GM23338 (cell line): ENCODE measurements around the gene TPO. TPM values are rescaled to one million over a fixed set of nuclear protein-coding genes. Genes with fewer than 3 reads are reported as not detected.

Experiments
- ATAC-seq: fragments of 200-7000 bp; cut with Tn5 transposase; 3 replicates; pipeline ENCODE4 v1.9.1; 2020
- DNase-seq: peaks from one replicate; pipeline ENCODE4 v3.0.0-alpha.2; 2015; ENCODE audit warnings: low spot score
- H2AFZ ChIP-seq: fragments of 200-600 bp; sonication (generic); 2 replicates; pipeline ENCODE4 v1.8.0; 2016; ENCODE audit warnings: antibody characterized with exemption, mild to moderate bottlenecking, moderate library complexity
- H3F3A ChIP-seq: fragments of 200-600 bp; sonication (generic); replicated peaks from 2 replicates; pipeline ENCODE4 v1.8.0; 2017; ENCODE audit warnings: antibody characterized with exemption, mixed run types, low read depth
- H3K27ac ChIP-seq: fragments of 200-600 bp; sonication (generic); 2 replicates; pipeline ENCODE4 v1.6.1; 2016; ENCODE audit warnings: low read depth
- H3K27me3 ChIP-seq: fragments of 200-600 bp; sonication (generic); 2 replicates; pipeline ENCODE4 v1.8.0; 2016; ENCODE audit warnings: mild to moderate bottlenecking, mixed run types, moderate library complexity; ENCODE audit not compliant: insufficient read depth
- H3K36me3 ChIP-seq: fragments of 200-600 bp; sonication (generic); 2 replicates; pipeline ENCODE4 v1.8.0; 2016; ENCODE audit warnings: mild to moderate bottlenecking; ENCODE audit not compliant: insufficient read depth
- H3K4me1 ChIP-seq: fragments of 200-600 bp; sonication (generic); 2 replicates; pipeline ENCODE4 v1.8.0; 2016; ENCODE audit warnings: mild to moderate bottlenecking, moderate library complexity; ENCODE audit not compliant: insufficient read depth
- H3K4me2 ChIP-seq: fragments of 200-600 bp; sonication (generic); 2 replicates; pipeline ENCODE4 v1.7.1; 2017; ENCODE audit warnings: mixed run types
- H3K4me3 ChIP-seq: fragments of 200-600 bp; sonication (generic); 2 replicates; pipeline ENCODE4 v1.6.1; 2016; ENCODE audit warnings: mixed run types
- H3K79me2 ChIP-seq: fragments of 200-600 bp; sonication (generic); replicated peaks from 2 replicates; pipeline ENCODE4 v1.8.0; 2017; ENCODE audit warnings: mild to moderate bottlenecking; ENCODE audit not compliant: insufficient read depth
- H3K9me2 ChIP-seq: fragments of 200-600 bp; sonication (generic); 2 replicates; pipeline ENCODE4 v1.8.0; 2017; ENCODE audit not compliant: insufficient read depth
- H4K20me1 ChIP-seq: fragments of 200-600 bp; sonication (generic); replicated peaks from 2 replicates; pipeline ENCODE4 v1.8.0; 2017; ENCODE audit warnings: mild to moderate bottlenecking; ENCODE audit not compliant: insufficient read depth
- H3K27ac Mint-ChIP-seq: 2 replicates; pipeline ENCODE4 v1.8.0; 2020; ENCODE audit warnings: inconsistent platforms, mild to moderate bottlenecking, moderate library complexity, mixed read lengths
- H3K27me3 Mint-ChIP-seq: 3 replicates; pipeline ENCODE4 v1.8.0; 2022; ENCODE audit warnings: low read depth, mild to moderate bottlenecking, moderate library complexity, mixed read lengths, inconsistent platforms; ENCODE audit not compliant: insufficient read depth, poor library complexity
- H3K36me3 Mint-ChIP-seq: 3 replicates; pipeline ENCODE4 v1.8.0; 2021; ENCODE audit warnings: low read depth, mild to moderate bottlenecking, inconsistent platforms, moderate library complexity, mixed read lengths
- H3K4me1 Mint-ChIP-seq: 3 replicates; pipeline ENCODE4 v1.8.0; 2020; ENCODE audit warnings: mild to moderate bottlenecking, inconsistent platforms, mixed read lengths
- H3K4me3 Mint-ChIP-seq: 3 replicates; pipeline ENCODE4 v1.8.0; 2021; ENCODE audit warnings: moderate library complexity, mild to moderate bottlenecking, inconsistent platforms, mixed read lengths
- H3K9me3 Mint-ChIP-seq: 3 replicates; pipeline ENCODE4 v1.8.0; 2020; ENCODE audit warnings: moderate library complexity, mild to moderate bottlenecking, inconsistent platforms, mixed read lengths
- EZH2 ChIP-seq: fragments of 200-600 bp; sonication (generic); IDR thresholded peaks from one replicate; pipeline ENCODE4 v1.8.0; 2017; ENCODE audit warnings: antibody characterized with exemption, mild to moderate bottlenecking, low read depth; ENCODE audit not compliant: unreplicated experiment
- EZH2phosphoT487 ChIP-seq: fragments of 200-600 bp; sonication (generic); IDR thresholded peaks from one replicate; pipeline ENCODE4 v1.8.1; 2018; ENCODE audit warnings: antibody characterized with exemption; ENCODE audit not compliant: unreplicated experiment
- NANOG ChIP-seq: IDR thresholded peaks from 2 replicates; pipeline ENCODE4 v1.6.1; 2016; ENCODE audit warnings: antibody characterized with exemption, borderline replicate concordance
- POLR2AphosphoS5 ChIP-seq: IDR thresholded peaks from 2 replicates; pipeline ENCODE4 v1.6.1; 2016; ENCODE audit warnings: antibody characterized with exemption, low read depth
- STAT1 ChIP-seq: IDR thresholded peaks from one replicate; pipeline ENCODE4 v1.6.1; 2016; ENCODE audit warnings: antibody characterized with exemption; ENCODE audit not compliant: unreplicated experiment
- ZNF114 ChIP-seq: fragments of 250-450 bp; sonication (Bioruptor Pico); IDR thresholded peaks from 2 replicates; pipeline ENCODE4 v1.5.0; 2020; ENCODE audit warnings: mild to moderate bottlenecking, moderate library complexity
- ZNF331 ChIP-seq: fragments of 250-450 bp; sonication (Bioruptor Pico); IDR thresholded peaks from 2 replicates; pipeline ENCODE4 v1.5.0; 2020; ENCODE audit warnings: low read depth, mild to moderate bottlenecking, moderate library complexity
- polyA plus RNA-seq: library from polyadenylated mRNA; unstranded; fragments of >200 nt; fragmentation: Nextera tagmentation; extraction: Ambion mirVana; gene quantifications from 2 replicates; pipeline ENCODE4 v1.2.1, GENCODE V29; 2016
- total RNA-seq: library from RNA; depleted of rRNA; stranded (reverse); fragments of >200 nt; shearing (Covaris generic); gene quantifications from 2 replicates; pipeline ENCODE4 v1.2.3, GENCODE V29; 2014
- TF ChIP-seq, protein P1 (sequence below): IDR thresholded peaks from one replicate; pipeline ENCODE4 v1.6.1; 2018; ENCODE audit warnings: antibody characterized with exemption; ENCODE audit not compliant: unreplicated experiment
- TF ChIP-seq, protein P2 (sequence below): fragments of 250-450 bp; sonication (Bioruptor Pico); IDR thresholded peaks from 2 replicates; pipeline ENCODE4 v1.5.0; 2020; ENCODE audit warnings: mild to moderate bottlenecking, moderate library complexity
- TF ChIP-seq, protein P3 (sequence below): IDR thresholded peaks from 2 replicates; pipeline ENCODE4 v1.6.1; 2016; ENCODE audit warnings: antibody characterized with exemption
- TF ChIP-seq, protein P4 (sequence below), 2 experiments: fragments of 200-600 bp in 1 of 2; sonication (generic) in 1 of 2; conservative IDR thresholded peaks; 2 replicates each; pipeline versions ENCODE4 v1.5.1 to v1.6.1; 2016 to 2017; ENCODE audit warnings: antibody characterized with exemption in 2 of 2, low read depth in 2 of 2, mild to moderate bottlenecking in 2 of 2, moderate library complexity in 1 of 2

Gene TPO
- total and polyA plus RNA-seq, 2 experiments from 2014 or later: 0.74 TPM; not detected in 1

DNA sequence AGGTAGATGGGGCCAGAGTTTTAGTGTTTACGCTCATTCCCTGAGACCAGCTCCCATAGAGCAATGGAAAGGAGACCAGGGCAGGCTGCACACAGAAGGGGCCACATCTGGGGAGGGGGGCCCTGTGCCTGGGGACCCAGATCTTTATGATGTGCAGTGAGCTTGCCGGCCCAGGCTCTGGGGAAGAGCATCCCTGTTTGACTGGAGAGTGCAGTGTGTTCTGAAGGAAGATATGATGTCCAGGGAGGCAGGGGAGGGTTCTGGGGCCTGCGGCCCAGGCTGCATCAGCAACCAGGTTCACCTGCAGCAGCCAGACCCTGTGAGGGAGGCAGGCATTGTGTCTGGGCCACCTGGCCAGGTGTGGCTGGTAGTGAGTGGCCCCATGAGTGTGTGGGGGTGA lies 13.8 kb downstream of the TPO start:
- Histone ChIP-seq H3K4me1 (peaks cover 7% of the 10 kb centered on the region; the same call in 1 of the 2 replicates), H4K20me1 (no peaks in the 10 kb centered on the region), H3K27ac (no peak overlapping the region), H3K36me3 (no peaks in the 10 kb centered on the region), H3K9me2 (peaks cover 5% of the 10 kb centered on the region; the same call in 1 of the 2 replicates), H3K4me2 (no peak overlapping the region), H3F3A (no peaks in the 10 kb centered on the region), H3K4me3 (no peak overlapping the region), H3K27me3 (no peaks in the 10 kb centered on the region), H2AFZ (no peak overlapping the region), H3K79me2 (no peaks in the 10 kb centered on the region)
- Mint-ChIP-seq H3K27ac (no peak overlapping the region), H3K9me3 (peaks cover 10% of the 10 kb centered on the region), H3K4me1 (peaks cover 19% of the 10 kb centered on the region), H3K4me3 (no peak overlapping the region), H3K36me3 (no peaks in the 10 kb centered on the region; the same call in 2 of the 3 replicates), H3K27me3 (peaks cover 8% of the 10 kb centered on the region)
- ATAC-seq (no peak), DNase-seq (no peak)
- TF ChIP-seq ZNF331 (CRISPR knock-in tag) (no peak), POLR2AphosphoS5 (no peak), EZH2phosphoT487 (no peak), ZNF114 (no peak), NANOG (no peak), EZH2 (no peak), STAT1 (no peak)
- TF ChIP-seq, protein P1, sequence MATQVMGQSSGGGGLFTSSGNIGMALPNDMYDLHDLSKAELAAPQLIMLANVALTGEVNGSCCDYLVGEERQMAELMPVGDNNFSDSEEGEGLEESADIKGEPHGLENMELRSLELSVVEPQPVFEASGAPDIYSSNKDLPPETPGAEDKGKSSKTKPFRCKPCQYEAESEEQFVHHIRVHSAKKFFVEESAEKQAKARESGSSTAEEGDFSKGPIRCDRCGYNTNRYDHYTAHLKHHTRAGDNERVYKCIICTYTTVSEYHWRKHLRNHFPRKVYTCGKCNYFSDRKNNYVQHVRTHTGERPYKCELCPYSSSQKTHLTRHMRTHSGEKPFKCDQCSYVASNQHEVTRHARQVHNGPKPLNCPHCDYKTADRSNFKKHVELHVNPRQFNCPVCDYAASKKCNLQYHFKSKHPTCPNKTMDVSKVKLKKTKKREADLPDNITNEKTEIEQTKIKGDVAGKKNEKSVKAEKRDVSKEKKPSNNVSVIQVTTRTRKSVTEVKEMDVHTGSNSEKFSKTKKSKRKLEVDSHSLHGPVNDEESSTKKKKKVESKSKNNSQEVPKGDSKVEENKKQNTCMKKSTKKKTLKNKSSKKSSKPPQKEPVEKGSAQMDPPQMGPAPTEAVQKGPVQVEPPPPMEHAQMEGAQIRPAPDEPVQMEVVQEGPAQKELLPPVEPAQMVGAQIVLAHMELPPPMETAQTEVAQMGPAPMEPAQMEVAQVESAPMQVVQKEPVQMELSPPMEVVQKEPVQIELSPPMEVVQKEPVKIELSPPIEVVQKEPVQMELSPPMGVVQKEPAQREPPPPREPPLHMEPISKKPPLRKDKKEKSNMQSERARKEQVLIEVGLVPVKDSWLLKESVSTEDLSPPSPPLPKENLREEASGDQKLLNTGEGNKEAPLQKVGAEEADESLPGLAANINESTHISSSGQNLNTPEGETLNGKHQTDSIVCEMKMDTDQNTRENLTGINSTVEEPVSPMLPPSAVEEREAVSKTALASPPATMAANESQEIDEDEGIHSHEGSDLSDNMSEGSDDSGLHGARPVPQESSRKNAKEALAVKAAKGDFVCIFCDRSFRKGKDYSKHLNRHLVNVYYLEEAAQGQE: no peak
- TF ChIP-seq, protein P2, sequence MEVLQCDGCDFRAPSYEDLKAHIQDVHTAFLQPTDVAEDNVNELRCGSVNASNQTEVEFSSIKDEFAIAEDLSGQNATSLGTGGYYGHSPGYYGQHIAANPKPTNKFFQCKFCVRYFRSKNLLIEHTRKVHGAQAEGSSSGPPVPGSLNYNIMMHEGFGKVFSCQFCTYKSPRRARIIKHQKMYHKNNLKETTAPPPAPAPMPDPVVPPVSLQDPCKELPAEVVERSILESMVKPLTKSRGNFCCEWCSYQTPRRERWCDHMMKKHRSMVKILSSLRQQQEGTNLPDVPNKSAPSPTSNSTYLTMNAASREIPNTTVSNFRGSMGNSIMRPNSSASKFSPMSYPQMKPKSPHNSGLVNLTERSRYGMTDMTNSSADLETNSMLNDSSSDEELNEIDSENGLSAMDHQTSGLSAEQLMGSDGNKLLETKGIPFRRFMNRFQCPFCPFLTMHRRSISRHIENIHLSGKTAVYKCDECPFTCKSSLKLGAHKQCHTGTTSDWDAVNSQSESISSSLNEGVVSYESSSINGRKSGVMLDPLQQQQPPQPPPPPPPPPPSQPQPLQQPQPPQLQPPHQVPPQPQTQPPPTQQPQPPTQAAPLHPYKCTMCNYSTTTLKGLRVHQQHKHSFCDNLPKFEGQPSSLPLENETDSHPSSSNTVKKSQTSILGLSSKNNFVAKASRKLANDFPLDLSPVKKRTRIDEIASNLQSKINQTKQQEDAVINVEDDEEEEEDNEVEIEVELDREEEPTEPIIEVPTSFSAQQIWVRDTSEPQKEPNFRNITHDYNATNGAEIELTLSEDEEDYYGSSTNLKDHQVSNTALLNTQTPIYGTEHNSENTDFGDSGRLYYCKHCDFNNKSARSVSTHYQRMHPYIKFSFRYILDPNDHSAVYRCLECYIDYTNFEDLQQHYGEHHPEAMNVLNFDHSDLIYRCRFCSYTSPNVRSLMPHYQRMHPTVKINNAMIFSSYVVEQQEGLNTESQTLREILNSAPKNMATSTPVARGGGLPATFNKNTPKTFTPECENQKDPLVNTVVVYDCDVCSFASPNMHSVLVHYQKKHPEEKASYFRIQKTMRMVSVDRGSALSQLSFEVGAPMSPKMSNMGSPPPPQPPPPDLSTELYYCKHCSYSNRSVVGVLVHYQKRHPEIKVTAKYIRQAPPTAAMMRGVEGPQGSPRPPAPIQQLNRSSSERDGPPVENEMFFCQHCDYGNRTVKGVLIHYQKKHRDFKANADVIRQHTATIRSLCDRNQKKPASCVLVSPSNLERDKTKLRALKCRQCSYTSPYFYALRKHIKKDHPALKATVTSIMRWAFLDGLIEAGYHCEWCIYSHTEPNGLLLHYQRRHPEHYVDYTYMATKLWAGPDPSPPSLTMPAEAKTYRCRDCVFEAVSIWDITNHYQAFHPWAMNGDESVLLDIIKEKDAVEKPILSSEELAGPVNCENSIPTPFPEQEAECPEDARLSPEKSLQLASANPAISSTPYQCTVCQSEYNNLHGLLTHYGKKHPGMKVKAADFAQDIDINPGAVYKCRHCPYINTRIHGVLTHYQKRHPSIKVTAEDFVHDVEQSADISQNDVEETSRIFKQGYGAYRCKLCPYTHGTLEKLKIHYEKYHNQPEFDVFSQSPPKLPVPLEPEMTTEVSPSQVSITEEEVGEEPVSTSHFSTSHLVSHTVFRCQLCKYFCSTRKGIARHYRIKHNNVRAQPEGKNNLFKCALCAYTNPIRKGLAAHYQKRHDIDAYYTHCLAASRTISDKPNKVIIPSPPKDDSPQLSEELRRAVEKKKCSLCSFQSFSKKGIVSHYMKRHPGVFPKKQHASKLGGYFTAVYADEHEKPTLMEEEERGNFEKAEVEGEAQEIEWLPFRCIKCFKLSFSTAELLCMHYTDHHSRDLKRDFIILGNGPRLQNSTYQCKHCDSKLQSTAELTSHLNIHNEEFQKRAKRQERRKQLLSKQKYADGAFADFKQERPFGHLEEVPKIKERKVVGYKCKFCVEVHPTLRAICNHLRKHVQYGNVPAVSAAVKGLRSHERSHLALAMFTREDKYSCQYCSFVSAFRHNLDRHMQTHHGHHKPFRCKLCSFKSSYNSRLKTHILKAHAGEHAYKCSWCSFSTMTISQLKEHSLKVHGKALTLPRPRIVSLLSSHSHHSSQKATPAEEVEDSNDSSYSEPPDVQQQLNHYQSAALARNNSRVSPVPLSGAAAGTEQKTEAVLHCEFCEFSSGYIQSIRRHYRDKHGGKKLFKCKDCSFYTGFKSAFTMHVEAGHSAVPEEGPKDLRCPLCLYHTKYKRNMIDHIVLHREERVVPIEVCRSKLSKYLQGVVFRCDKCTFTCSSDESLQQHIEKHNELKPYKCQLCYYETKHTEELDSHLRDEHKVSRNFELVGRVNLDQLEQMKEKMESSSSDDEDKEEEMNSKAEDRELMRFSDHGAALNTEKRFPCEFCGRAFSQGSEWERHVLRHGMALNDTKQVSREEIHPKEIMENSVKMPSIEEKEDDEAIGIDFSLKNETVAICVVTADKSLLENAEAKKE (CRISPR knock-in tag): no peak
- TF ChIP-seq, protein P3, sequence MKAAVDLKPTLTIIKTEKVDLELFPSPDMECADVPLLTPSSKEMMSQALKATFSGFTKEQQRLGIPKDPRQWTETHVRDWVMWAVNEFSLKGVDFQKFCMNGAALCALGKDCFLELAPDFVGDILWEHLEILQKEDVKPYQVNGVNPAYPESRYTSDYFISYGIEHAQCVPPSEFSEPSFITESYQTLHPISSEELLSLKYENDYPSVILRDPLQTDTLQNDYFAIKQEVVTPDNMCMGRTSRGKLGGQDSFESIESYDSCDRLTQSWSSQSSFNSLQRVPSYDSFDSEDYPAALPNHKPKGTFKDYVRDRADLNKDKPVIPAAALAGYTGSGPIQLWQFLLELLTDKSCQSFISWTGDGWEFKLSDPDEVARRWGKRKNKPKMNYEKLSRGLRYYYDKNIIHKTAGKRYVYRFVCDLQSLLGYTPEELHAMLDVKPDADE: no peak
- TF ChIP-seq, protein P4, sequence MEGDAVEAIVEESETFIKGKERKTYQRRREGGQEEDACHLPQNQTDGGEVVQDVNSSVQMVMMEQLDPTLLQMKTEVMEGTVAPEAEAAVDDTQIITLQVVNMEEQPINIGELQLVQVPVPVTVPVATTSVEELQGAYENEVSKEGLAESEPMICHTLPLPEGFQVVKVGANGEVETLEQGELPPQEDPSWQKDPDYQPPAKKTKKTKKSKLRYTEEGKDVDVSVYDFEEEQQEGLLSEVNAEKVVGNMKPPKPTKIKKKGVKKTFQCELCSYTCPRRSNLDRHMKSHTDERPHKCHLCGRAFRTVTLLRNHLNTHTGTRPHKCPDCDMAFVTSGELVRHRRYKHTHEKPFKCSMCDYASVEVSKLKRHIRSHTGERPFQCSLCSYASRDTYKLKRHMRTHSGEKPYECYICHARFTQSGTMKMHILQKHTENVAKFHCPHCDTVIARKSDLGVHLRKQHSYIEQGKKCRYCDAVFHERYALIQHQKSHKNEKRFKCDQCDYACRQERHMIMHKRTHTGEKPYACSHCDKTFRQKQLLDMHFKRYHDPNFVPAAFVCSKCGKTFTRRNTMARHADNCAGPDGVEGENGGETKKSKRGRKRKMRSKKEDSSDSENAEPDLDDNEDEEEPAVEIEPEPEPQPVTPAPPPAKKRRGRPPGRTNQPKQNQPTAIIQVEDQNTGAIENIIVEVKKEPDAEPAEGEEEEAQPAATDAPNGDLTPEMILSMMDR (conservative IDR thresholded peaks at IDR 0.05; ENCODE audit: low read depth in 2 of 2): no peak
